Measurements from ENCODE around the gene CFHR3. TPM values are rescaled to one million over a fixed set of nuclear protein-coding genes. Genes with fewer than 3 reads are reported as not detected.
"Not testable (repeated sequence)": the region's sequence is repeated elsewhere in the genome, so short reads cannot be mapped to it uniquely, and the experiment has no call there.

The CFHR3 gene
- total and polyA plus RNA-seq, 8 donors = 0.13 to 0.98 (median 0.53) TPM

GRCh38 chr1:196738730-196739129, 35.9 kb upstream of the CFHR3 start:
- Histone ChIP-seq H3K9me3 (peaks cover 0 to 14% of the 10 kb centered on the region in 2 donors), H3K27me3 (no peaks in the 10 kb centered on the region), H3K36me3 (peaks cover 0 to 3% of the 10 kb centered on the region in 2 donors), H3K4me3 (no peak overlapping the region), H3K27ac (no peak overlapping the region), H3K4me1 (no peaks in the 10 kb centered on the region)
- ATAC-seq (no peak), DNase-seq (no peak)
- no peak for TF ChIP-seq CTCF (IDR thresholded peaks at IDR 0.05)
- intact Hi-C loops (cut with DNase I) = no loop called here

GRCh38 chr1:196743244-196743643, 31.4 kb upstream of the CFHR3 start:
- H3K4me1 ChIP-seq; intact Hi-C loops (cut with DNase I); H3K36me3 ChIP-seq; H3K27ac ChIP-seq; H3K4me3 ChIP-seq; H3K27me3 ChIP-seq: not testable (repeated sequence)
- DNase-seq = peak in 2 of 4 donors; percentile 4 to 8
- H3K9me3 ChIP-seq = peaks cover 0 to 14% of the 10 kb centered on the region in 2 donors
- TF ChIP-seq CTCF (IDR thresholded peaks at IDR 0.05) = peak in 1 of 2 donors; percentile 12
- peak; percentile 27 for ATAC-seq

- H3K4me3 ChIP-seq; H3K27me3 ChIP-seq; ATAC-seq; DNase-seq; H3K36me3 ChIP-seq; H3K9me3 ChIP-seq; intact Hi-C loops (cut with DNase I); H3K4me1 ChIP-seq; H3K27ac ChIP-seq: not testable (repeated sequence)
Observed at GRCh38 chr1:196765019-196765740, 9.5 kb upstream of the CFHR3 start.

- H3K4me1 ChIP-seq; H3K27ac ChIP-seq; DNase-seq; intact Hi-C loops (cut with DNase I); ATAC-seq; H3K9me3 ChIP-seq; H3K4me3 ChIP-seq; H3K36me3 ChIP-seq; H3K27me3 ChIP-seq: not testable (repeated sequence)
Observed at GRCh38 chr1:196769823-196770222, 4.8 kb upstream of the CFHR3 start.

- Histone ChIP-seq H3K4me1 (no peaks in the 10 kb centered on the region), H3K9me3 (no peaks in the 10 kb centered on the region), H3K36me3 (no peaks in the 10 kb centered on the region), H3K4me3 (no peak overlapping the region), H3K27ac (no peak overlapping the region), H3K27me3 (no peaks in the 10 kb centered on the region)
- DNase-seq (no peak), ATAC-seq (no peak)
- intact Hi-C loops (cut with DNase I) = no loop called here
- TF ChIP-seq CTCF (IDR thresholded peaks at IDR 0.05) = no peak
Observed at GRCh38 chr1:196773713-196774112, 927 bp upstream of the CFHR3 start.

- intact Hi-C loops (cut with DNase I) = no loop called here
Observed at GRCh38 chr1:196774175-196774574, 465 bp upstream of the CFHR3 start.

More at GRCh38 chr1:196774175-196774574, 465 bp upstream of the CFHR3 start:
- DNase-seq = no peak
- Histone ChIP-seq H3K27ac (no peak overlapping the region), H3K27me3 (no peaks in the 10 kb centered on the region), H3K36me3 (no peaks in the 10 kb centered on the region), H3K4me3 (no peak overlapping the region), H3K9me3 (no peaks in the 10 kb centered on the region), H3K4me1 (no peaks in the 10 kb centered on the region)
- no peak for ATAC-seq
- no peak for TF ChIP-seq CTCF (IDR thresholded peaks at IDR 0.05)
